IMR-90 (cell line): ENCODE results near the gene SLX9.

ENCODE experiments used
- MAZ ChIP-seq: IDR thresholded peaks from 2 replicates; pipeline ENCODE4 v1.6.1; 2012; ENCODE audit warnings: low read depth, mild to moderate bottlenecking, low read length, improper control_type of control experiment, moderate library complexity, borderline replicate concordance
- MXI1 ChIP-seq: IDR thresholded peaks from 2 replicates; pipeline ENCODE4 v1.6.1; 2012; ENCODE audit warnings: low read depth, mild to moderate bottlenecking, low read length, moderate library complexity, borderline replicate concordance

GRCh38 chr21:44943686-44944550 lies 4.1 kb downstream of the SLX9 start:
- TF ChIP-seq MXI1 (no peak), MAZ (no peak)
